Astrocyte (in vitro differentiated cells and primary cell): ENCODE data around the gene TPD52L1.

Experiments
- EZH2 ChIP-seq: IDR thresholded peaks from 2 replicates; pipeline ENCODE4 v1.6.1; 2012; ENCODE audit warnings: mild to moderate bottlenecking, low read length, inconsistent platforms; ENCODE audit not compliant: insufficient read depth
- TF ChIP-seq, protein P1 (sequence below): IDR thresholded peaks from 2 replicates; pipeline ENCODE4 v1.5.1; 2011; ENCODE audit warnings: low read depth, mild to moderate bottlenecking, inconsistent platforms, low read length, moderate library complexity; ENCODE audit not compliant: insufficient read depth

DNA sequence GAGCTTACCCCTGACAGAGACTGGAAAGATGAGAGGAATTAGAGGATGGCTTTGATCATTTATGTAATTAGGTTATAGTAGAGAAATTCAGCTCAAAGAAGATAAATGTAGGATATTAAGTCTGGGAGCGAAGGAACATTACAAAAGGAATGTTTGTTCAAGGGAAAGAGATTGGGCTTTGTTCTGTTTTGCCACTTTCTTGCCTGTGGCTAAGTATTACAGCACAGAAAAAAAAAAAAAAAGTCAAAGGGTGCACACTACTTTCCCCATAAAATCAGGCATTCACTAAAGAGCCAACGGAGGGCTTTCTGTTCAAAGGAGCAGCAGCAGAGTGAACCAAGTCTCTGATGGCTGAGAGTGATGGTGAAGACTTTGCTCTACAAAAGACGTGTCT is 153.2 kb downstream of the TPD52L1 start:
- no peak for TF ChIP-seq EZH2
- TF ChIP-seq, protein P1, sequence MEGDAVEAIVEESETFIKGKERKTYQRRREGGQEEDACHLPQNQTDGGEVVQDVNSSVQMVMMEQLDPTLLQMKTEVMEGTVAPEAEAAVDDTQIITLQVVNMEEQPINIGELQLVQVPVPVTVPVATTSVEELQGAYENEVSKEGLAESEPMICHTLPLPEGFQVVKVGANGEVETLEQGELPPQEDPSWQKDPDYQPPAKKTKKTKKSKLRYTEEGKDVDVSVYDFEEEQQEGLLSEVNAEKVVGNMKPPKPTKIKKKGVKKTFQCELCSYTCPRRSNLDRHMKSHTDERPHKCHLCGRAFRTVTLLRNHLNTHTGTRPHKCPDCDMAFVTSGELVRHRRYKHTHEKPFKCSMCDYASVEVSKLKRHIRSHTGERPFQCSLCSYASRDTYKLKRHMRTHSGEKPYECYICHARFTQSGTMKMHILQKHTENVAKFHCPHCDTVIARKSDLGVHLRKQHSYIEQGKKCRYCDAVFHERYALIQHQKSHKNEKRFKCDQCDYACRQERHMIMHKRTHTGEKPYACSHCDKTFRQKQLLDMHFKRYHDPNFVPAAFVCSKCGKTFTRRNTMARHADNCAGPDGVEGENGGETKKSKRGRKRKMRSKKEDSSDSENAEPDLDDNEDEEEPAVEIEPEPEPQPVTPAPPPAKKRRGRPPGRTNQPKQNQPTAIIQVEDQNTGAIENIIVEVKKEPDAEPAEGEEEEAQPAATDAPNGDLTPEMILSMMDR, result no peak
